Kidney (tissue), 14 donors: Measurements from ENCODE around the gene MAPT. TPM values are rescaled to one million over a fixed set of nuclear protein-coding genes. Genes with fewer than 3 reads are reported as not detected.
A peak's percentile ranks its signal among the peaks of the same experiment; 100 is the strongest.

Experiments
- DNase-seq, 5 donors: peaks; one replicate each; pipeline ENCODE4 v3.0.0-alpha.2; 2013 to 2020
- FAIRE-seq: peaks from 2 replicates; lab custom pipeline; 2012; peaks lifted over from hg19 to GRCh38; lab: Jason Lieb, UNC
- H3K27ac ChIP-seq, 2 donors: one replicate each; pipeline ENCODE4 v1.7.0; 2013; ENCODE audit warnings: low read depth in 2 of 2, low read length in 2 of 2, inconsistent platforms in 1 of 2
- H3K27me3 ChIP-seq: one replicate; pipeline ENCODE4 v1.7.1; 2013; ENCODE audit warnings: low read length, inconsistent platforms; ENCODE audit not compliant: control insufficient read depth, insufficient read depth
- H3K36me3 ChIP-seq, 3 donors: one replicate each; pipeline versions ENCODE4 v1.7.0 to v1.7.1; 2013; ENCODE audit warnings: low read length in 3 of 3, control low read depth in 1 of 3, inconsistent platforms in 1 of 3; ENCODE audit not compliant: insufficient read depth in 3 of 3, control insufficient read depth in 2 of 3
- H3K4me1 ChIP-seq, 3 donors: one replicate each; pipeline versions ENCODE4 v1.7.0 to v1.7.1; 2013; ENCODE audit warnings: low read length in 3 of 3, inconsistent platforms in 1 of 3, low read depth in 1 of 3; ENCODE audit not compliant: control insufficient read depth in 2 of 3, insufficient read depth in 2 of 3
- H3K4me3 ChIP-seq, 3 donors: one replicate each; pipeline versions ENCODE4 v1.7.0 to v1.8.1; 2013; ENCODE audit warnings: low read length in 3 of 3, control low read depth in 1 of 3, inconsistent platforms in 1 of 3
- H3K9ac ChIP-seq, 3 donors: one replicate each; pipeline versions ENCODE4 v1.7.0 to v1.7.1; 2013; ENCODE audit warnings: low read length in 3 of 3, control low read depth in 1 of 3, inconsistent platforms in 1 of 3
- H3K9me3 ChIP-seq, 3 donors: one replicate each; pipeline versions ENCODE4 v1.7.0 to v1.7.1; 2013; ENCODE audit warnings: low read length in 3 of 3, control low read depth in 1 of 3, inconsistent platforms in 1 of 3; ENCODE audit not compliant: control insufficient read depth in 2 of 3, insufficient read depth in 1 of 3
- CTCF ChIP-seq: IDR thresholded peaks from 3 replicates; pipeline ENCODE4 v1.5.1; 2012; ENCODE audit warnings: mild to moderate bottlenecking, moderate library complexity, borderline replicate concordance; ENCODE audit not compliant: insufficient read depth; ENCODE audit errors: extremely low read depth
- intact Hi-C: fragments of 100-400 bp; cut with DNase I; formaldehyde crosslinking; loops from one replicate; pipeline ENCODE4 v1.11.1; 2022
- polyA plus RNA-seq: library from polyadenylated mRNA; stranded (reverse); fragments of 350-450 nt; fragmentation: Illumina TruSeq; extraction: RNeasy Lipid Tissue Mini Kit (QIAGEN cat#74804); gene quantifications from one replicate; pipeline ENCODE4 v1.2.3, GENCODE V29; 2014; ENCODE audit warnings: low read depth, low replicate concordance; ENCODE audit not compliant: insufficient read depth
- total RNA-seq: library from RNA; stranded (reverse); fragmentation: NEBNext Ultra II Directional; extraction: Animal tissue kit (Norgen Biotek cat#: 25700); gene quantifications from one replicate; pipeline ENCODE4 v1.2.1, GENCODE V29; 2021
- donor health status: control.
- donor health status: control.
- donor health status: control.
- donor health status: control.
- donor health status: control.
- donor health status: DM: yes; HTN: yes; CAD: no.
- donor health status: Normal renal cell carcinoma (clear cell type).

MAPT gene
- total and polyA plus RNA-seq, 2 donors from 2014 or later, result 2.9 to 15.4 TPM

- Histone ChIP-seq H3K36me3 (peaks cover 9 to 31% (median 9%) of the 10 kb centered on the region in 3 donors), H3K27ac (peak overlapping the region; percentile 0 to 18), H3K27me3 (no peaks in the 10 kb centered on the region), H3K4me1 (peaks cover 0 to 4% (median 3%) of the 10 kb centered on the region in 3 donors), H3K4me3 (no peak overlapping the region), H3K9ac (peak overlapping the region in 2 of 3 donors; percentile 1 to 10), H3K9me3 (no peaks in the 10 kb centered on the region)
- DNase-seq, result peak in 4 of 5 donors; percentile 65 to 93 (median 84)
- intact Hi-C loops, result no loop called here
- peak; percentile 80 for TF ChIP-seq CTCF
- FAIRE-seq, result peak; percentile 88
Measured at GRCh38 chr17:46044286-46044928, 150.1 kb downstream of the MAPT start.

DNA sequence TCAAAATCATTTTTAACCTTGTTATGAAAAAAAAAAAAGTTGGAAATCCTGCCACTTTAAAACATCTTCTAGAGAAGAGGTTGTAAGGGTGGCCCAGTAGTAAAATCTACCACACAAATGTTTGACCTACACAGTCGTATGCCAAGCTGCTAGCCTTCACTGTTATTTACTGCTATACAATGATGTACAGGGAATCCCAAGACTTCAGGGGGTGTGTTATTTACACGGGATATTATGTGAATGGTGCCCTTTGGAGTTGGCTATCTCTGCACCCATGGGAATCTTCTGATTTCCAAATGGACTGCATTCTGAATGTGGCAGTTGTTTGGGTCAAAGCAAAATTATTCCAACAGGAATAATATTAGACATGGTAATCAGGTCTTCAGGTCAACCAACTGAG lies 150.6 kb downstream of the MAPT start:
- DNase-seq (no peak), FAIRE-seq (no peak)
- Histone ChIP-seq H3K27me3 (no peaks in the 10 kb centered on the region), H3K36me3 (peaks cover 9 to 31% (median 12%) of the 10 kb centered on the region in 3 donors), H3K27ac (no peak overlapping the region), H3K9ac (no peak overlapping the region), H3K9me3 (no peaks in the 10 kb centered on the region), H3K4me3 (no peak overlapping the region), H3K4me1 (peaks cover 0 to 4% (median 3%) of the 10 kb centered on the region in 3 donors)
- no peak for TF ChIP-seq CTCF
- intact Hi-C loops, result no loop called here

DNA sequence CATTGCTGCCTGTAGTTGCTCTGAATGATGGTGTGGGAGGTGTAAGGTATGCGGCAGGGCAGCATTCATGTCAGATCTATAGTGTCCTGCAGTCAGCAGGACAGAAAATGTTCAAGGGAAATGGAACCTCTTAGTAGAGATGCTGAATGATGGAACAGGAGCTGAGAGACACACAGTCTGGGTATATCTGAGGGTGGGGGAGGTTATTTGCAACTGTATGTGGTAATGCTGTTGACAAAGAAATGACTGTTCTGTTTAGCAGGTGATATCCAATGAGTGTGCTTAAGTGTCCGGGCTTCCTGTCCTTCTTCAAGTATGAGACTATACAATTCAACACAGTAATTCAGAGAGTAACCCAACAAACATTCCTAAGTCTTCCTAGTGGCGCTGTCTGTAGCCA lies 151.3 kb downstream of the MAPT start:
- TF ChIP-seq CTCF, result no peak
- H3K27me3 ChIP-seq, result no peaks in the 10 kb centered on the region
- H3K4me1 ChIP-seq, result peaks cover 0 to 5% (median 4%) of the 10 kb centered on the region in 3 donors
- FAIRE-seq (no peak), DNase-seq (no peak)
- peaks cover 14 to 37% (median 14%) of the 10 kb centered on the region in 3 donors for H3K36me3 ChIP-seq
- H3K9me3 ChIP-seq, result no peaks in the 10 kb centered on the region
- H3K27ac ChIP-seq, result no peak overlapping the region
- no peak overlapping the region for H3K4me3 ChIP-seq
- H3K9ac ChIP-seq, result no peak overlapping the region
- intact Hi-C loops, result no loop called here

- TF ChIP-seq CTCF, result no peak
- no peak overlapping the region for H3K27ac ChIP-seq
- FAIRE-seq, result no peak
- H3K4me1 ChIP-seq, result peaks cover 4 to 8% (median 8%) of the 10 kb centered on the region in 3 donors
- DNase-seq, result peak in 2 of 5 donors; percentile 31 to 43
- no peak overlapping the region for H3K9ac ChIP-seq
- peaks cover 11 to 37% (median 16%) of the 10 kb centered on the region in 3 donors for H3K36me3 ChIP-seq
- H3K9me3 ChIP-seq, result no peaks in the 10 kb centered on the region
- intact Hi-C loops, result no loop called here
- no peak overlapping the region for H3K4me3 ChIP-seq
- no peaks in the 10 kb centered on the region for H3K27me3 ChIP-seq
Measured at GRCh38 chr17:46046957-46047356, 152.6 kb downstream of the MAPT start.
